CD4-positive, alpha-beta T cell treated with Interleukin-4 for 4 hours (primary cell): Measurements from ENCODE around the gene DDX28.
A peak's percentile ranks its signal among the peaks of the same experiment; 100 is the strongest.
"Not testable (repeated sequence)": the region's sequence is repeated elsewhere in the genome, so short reads cannot be mapped to it uniquely, and the experiment has no call there.

ENCODE experiments used
- DNase-seq: peaks from one replicate; pipeline ENCODE4 v3.0.0-alpha.2; 2020

The DDX28 gene

GRCh38 chr16:67993207-67994039 lies 29.6 kb downstream of the DDX28 start:
- peak; percentile 78 for DNase-seq

GRCh38 chr16:67992661-67993206 lies 30.3 kb downstream of the DDX28 start:
- no peak for DNase-seq

DNA sequence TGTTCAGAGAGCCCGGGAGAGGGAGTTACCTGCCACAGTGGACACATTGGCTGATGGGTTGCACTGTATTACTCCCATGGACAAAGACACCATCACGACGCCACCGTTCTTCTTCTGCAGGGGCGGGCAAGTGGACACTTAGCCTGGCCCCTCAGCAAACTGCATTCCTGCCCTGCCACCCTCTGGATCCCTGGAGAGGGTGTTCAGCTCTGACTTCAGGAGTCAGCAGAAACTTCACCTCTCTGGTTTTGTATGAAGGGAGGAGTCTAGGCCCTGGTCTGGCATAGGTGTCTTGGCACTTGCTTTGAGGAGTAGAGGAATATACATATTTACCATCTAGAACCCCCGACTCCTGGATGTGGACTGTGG lies 33.0 kb downstream of the DDX28 start:
- DNase-seq: no peak

DNA sequence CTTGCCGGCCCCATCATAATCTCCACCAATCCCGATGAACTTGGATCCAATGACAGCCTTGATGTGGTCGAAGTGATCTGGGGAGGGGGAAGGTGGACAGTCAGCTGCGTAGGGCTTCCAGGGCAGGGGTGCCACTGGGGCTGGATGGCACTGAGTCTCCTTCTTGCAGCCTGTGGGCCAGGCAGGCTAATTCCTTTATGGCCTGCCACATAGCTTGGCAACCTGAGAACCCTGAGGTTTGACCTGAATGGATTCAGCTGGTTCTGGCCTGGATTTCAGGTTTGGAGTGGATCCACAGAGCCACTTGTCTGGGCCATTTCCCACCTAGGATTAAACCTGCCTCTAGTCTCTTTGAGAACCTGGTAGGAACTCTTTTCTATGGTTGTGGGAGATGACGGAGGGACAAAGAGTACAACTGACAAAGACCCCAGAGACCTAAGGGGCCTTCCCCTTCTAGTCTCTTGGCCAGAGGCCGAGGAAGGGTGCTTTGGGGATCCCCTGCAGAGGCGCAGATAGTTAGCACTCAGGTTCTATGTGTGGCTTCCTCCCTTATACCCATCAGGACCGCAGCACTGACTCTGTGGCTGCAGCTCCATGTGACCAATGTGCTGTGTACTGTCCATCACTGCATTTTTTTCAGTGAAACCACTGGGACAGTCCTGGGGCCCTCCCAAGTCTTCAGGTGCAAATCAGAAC lies 33.6 kb downstream of the DDX28 start:
- no peak for DNase-seq

DNA sequence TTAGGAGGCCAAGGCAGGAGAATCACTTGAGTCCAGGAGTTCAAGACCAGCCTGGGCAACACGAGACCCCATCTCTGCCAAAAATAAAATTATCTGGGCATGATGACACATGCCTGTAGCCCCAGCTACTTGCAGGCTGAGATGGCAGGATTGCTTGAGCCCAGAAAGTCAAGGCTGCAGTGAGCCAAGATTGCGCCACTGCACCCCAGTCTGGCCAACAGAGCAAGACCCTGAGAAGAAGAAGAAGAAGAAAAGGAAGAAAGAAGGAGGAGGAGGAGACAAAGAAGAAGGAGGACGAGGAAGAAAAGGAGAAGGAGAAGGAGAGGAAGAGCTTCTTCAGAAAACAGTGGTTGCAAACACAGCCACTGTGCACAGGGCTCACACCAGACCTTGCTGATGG lies 34.4 kb downstream of the DDX28 start:
- DNase-seq: no peak

DNA sequence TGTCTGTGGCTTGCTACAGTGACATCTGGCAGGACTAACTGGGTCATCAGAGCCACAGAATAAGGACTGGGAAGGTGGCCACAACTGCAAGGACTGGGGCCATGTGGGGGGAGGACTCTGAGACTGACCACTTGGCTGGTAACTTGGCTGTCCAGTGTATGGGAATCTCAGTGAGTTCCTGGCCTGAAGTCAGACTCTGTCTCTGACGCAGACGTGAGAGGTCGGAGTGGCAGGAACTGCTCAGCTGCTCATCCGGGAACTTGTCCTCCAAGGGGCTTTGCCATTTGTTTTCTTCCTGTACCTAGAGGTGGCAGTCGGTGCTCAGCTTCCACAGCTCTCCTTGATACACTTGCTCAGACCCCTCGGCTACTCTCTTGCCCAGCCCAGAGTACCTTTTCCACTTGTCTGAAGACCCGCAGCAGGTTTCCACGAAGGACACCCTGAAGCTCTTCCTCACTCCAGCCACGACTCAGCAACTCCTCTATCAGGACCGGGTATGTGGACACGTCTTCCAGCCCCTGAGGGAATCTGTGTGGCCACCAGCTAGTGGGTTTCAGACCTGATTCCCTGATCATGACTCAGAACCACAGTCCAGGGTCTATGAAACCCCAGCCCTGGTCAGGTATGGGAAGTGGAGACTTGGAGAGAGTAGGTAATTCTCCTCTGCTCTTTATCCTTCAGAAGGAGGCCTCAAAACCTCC lies 35.4 kb downstream of the DDX28 start:
- no peak for DNase-seq

GRCh38 chr16:67986949-67987348 lies 36.1 kb downstream of the DDX28 start:
- no peak for DNase-seq

GRCh38 chr16:67982011-67982696 lies 40.9 kb downstream of the DDX28 start:
- DNase-seq: no peak

- no peak for DNase-seq
Measured at GRCh38 chr16:67979955-67980678, 42.9 kb downstream of the DDX28 start, which contains the start of gene DPEP3. Gene DPEP3, minus strand, starts transcription at chr16:67980499. Its CDS starts 119 bp downstream, at chr16:67980380.

DNA sequence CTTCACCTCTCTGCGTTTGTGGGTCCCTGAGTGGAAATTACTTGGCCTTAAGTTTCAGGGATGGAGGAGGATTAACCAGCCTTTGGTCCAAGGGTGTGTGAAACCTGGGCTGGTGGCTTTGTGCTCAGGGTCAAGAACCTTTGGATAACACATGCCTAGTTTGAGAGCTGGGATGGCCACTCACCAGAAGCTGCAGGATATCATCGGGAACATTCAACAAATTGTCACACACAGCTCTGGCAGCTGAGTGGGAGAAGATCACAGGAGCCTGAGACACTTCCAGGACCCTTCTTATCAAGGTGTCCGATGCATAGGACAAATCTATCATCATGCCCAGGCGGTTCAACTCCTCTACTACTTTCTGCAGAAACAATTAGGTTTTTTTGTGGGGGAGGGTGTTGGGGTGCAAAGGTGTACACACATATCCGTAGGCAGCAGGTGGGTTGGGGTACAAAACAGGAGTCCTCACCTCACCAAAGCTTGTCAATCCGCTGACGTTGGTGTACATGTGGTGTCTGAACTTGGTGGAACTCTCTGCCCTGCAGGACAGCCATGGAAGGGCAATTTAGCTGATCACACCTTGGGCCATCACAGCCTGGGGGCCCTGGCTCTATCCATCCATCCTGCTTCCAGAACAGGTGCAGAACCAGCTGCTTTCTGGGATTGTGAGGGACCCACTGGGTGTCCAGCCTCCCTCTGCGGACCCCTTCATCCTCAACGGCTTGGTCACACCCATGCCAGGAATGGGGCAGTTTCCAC lies 45.4 kb downstream of the DDX28 start:
- no peak for DNase-seq

DNA sequence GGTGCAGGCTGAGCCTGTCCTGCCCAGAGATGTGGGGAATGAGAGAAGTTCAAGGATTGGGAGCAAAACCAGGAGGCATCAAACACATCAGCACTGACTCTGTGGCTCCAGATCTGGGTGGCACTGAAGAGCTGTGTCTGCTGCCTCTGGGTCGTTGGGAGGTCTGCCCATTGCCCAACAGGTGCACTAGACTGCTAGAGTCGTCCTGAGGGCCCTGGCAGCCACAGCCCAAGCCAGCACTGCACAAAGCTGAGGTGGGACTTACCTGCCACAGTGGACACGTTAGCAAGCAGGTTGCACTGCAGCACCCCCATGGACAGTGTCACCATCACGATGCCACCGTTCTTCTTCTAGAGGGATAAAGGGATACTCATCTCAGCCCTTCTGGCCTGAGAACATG lies 46.0 kb downstream of the DDX28 start:
- DNase-seq: no peak

DNA sequence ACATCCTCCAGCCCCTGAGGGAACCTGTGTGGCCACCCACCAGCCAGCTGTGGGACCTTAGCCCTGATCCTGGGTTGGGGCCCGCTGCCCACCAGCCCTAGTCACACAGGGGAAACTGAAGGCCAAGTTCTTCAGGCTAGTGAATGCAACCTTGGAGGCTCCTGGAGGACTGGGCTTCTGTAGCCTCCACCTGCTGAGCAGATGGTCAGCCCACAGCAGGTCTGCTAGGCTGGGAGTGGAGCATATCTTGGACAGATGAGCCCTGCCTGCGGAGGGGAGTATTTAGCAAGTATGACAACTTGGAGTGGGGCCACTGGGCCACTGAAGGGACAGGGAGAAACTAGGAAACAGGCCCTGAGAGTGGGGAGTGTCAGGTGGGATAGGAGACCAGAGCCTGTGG lies 46.8 kb downstream of the DDX28 start:
- no peak for DNase-seq

DNA sequence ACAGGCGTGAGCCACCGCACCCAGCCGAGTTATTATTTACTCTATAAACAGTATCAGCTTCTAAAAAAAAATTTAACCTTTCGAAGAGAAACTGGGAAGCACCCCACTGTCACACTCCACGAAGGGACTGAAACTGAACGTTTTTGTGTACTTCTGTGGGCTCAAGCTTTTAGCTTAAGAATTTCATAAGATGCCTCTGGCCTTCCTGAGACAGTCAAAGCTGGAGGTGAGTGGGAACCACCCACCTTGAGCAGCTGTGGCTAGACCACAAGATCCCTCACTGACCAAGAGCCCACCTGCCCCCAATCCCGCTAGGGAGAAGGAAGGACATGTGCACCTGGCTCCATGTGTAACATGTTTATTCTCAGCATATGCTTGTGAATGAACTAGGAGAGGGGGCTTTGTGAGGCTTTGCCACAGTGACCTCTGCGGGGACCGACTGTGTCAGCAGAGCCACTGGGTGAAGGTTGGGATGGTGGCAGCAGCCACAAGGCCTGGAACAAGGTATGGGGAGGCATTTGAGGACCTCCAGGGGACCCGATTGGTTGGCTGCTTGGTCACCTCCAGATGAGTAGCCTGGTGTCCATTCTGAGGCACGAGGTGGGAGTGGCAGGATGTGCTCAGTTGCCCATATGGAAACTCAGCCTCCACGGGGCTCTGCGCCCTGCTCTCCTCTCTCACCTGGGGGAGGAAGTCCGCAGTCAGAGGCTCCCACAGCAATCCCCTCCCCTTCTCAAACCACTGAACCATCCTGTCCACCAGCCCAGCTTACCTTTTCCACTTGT lies 47.5 kb downstream of the DDX28 start:
- no peak for DNase-seq

GRCh38 chr16:67972285-67972684 lies 50.7 kb downstream of the DDX28 start:
- not testable (repeated sequence) for DNase-seq

GRCh38 chr16:67971111-67971510 lies 51.9 kb downstream of the DDX28 start:
- no peak for DNase-seq
